Calu3 (cell line): ENCODE data around the gene KIAA1958. TPM values are rescaled to one million over a fixed set of nuclear protein-coding genes. Genes with fewer than 3 reads are reported as not detected.

ENCODE experiments used
- BruUV-seq: library from RNA; stranded (reverse); fragments of 400-500 nt; replicated peaks from 2 replicates; lab custom pipeline; 2021; lab: Mats Ljungman, UMichigan
- CTCF ChIA-PET: fragments of 300-600 bp; sonication (Branson Sonifier 250); formaldehyde crosslinking; loops from one replicate; lab custom pipeline; 2022; ENCODE audit warnings: antibody characterized with exemption; lab: Charles Lee
- DNase-seq: peaks from one replicate; pipeline ENCODE4 v3.0.0; 2022
- H3K27ac Mint-ChIP-seq: one replicate; pipeline ENCODE4 v1.8.0; 2022; ENCODE audit warnings: mixed read lengths; ENCODE audit not compliant: unreplicated experiment
- H3K27me3 Mint-ChIP-seq: one replicate; pipeline ENCODE4 v1.8.0; 2022; ENCODE audit warnings: mixed read lengths; ENCODE audit not compliant: unreplicated experiment
- H3K36me3 Mint-ChIP-seq: one replicate; pipeline ENCODE4 v1.8.0; 2022; ENCODE audit warnings: mild to moderate bottlenecking, moderate library complexity, mixed read lengths; ENCODE audit not compliant: insufficient read depth, unreplicated experiment
- H3K4me1 Mint-ChIP-seq: one replicate; pipeline ENCODE4 v1.8.0; 2022; ENCODE audit warnings: mild to moderate bottlenecking, low read depth, mixed read lengths; ENCODE audit not compliant: unreplicated experiment
- H3K4me3 Mint-ChIP-seq: one replicate; pipeline ENCODE4 v1.8.0; 2022; ENCODE audit warnings: mild to moderate bottlenecking, low read depth, moderate library complexity, mixed read lengths; ENCODE audit not compliant: unreplicated experiment
- H3K9me3 Mint-ChIP-seq: one replicate; pipeline ENCODE4 v1.8.0; 2022; ENCODE audit warnings: low read depth, mixed read lengths; ENCODE audit not compliant: unreplicated experiment
- intact Hi-C: fragments of 100-400 bp; cut with micrococcal nuclease; formaldehyde crosslinking; loops from one replicate; pipeline ENCODE4 v1.10.0; 2022; ENCODE audit not compliant: unreplicated experiment
- total RNA-seq: library from RNA; stranded (reverse); gene quantifications from 2 replicates; pipeline ENCODE4 v1.2.3, GENCODE V29; 2022
- TF ChIP-seq, protein P1 (sequence below): fragments of 200-600 bp; IDR thresholded peaks from one replicate; pipeline ENCODE4 v1.8.0; 2022; ENCODE audit warnings: antibody characterized with exemption; ENCODE audit not compliant: unreplicated experiment

KIAA1958 gene
- total RNA-seq, 1 experiment from 2014 or later = 13.0 TPM

DNA sequence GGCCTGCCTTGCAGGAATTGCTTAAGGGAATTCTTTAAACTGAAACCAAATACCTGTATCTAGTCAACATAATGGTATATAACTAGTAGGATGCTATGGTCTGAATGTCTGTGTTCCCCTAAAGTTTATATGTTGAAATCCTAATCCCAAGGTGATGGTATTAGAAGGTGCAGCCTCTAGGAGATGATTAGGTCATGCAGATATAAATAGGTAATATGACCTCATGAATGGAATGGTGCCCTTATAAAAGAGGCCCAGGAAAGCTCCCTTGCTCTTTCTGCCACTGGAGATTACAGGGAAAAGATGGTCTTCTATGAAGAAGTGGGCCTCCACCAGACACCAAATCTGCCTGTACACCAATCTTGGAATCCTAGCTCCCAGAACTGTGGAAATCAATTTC is 7.4 kb upstream of the KIAA1958 start:
- Mint-ChIP-seq H3K27me3 (no peaks in the 10 kb centered on the region), H3K9me3 (no peaks in the 10 kb centered on the region), H3K27ac (no peak overlapping the region), H3K36me3 (no peaks in the 10 kb centered on the region), H3K4me3 (no peak overlapping the region), H3K4me1 (no peaks in the 10 kb centered on the region)
- CTCF ChIA-PET = interaction anchor here (0.7 kb wide), 1 partner anchor 17 kb away, joined by 3 read pairs; no protein-coding TSS in a partner anchor
- no TSS peak for BruUV-seq
- intact Hi-C loops = no loop called here
- DNase-seq = no peak
- TF ChIP-seq, protein P1, sequence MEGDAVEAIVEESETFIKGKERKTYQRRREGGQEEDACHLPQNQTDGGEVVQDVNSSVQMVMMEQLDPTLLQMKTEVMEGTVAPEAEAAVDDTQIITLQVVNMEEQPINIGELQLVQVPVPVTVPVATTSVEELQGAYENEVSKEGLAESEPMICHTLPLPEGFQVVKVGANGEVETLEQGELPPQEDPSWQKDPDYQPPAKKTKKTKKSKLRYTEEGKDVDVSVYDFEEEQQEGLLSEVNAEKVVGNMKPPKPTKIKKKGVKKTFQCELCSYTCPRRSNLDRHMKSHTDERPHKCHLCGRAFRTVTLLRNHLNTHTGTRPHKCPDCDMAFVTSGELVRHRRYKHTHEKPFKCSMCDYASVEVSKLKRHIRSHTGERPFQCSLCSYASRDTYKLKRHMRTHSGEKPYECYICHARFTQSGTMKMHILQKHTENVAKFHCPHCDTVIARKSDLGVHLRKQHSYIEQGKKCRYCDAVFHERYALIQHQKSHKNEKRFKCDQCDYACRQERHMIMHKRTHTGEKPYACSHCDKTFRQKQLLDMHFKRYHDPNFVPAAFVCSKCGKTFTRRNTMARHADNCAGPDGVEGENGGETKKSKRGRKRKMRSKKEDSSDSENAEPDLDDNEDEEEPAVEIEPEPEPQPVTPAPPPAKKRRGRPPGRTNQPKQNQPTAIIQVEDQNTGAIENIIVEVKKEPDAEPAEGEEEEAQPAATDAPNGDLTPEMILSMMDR = no peak

GRCh38 chr9:112484607-112485006 is 2.0 kb upstream of the KIAA1958 start:
- TF ChIP-seq, protein P1 = no peak
- no peak for DNase-seq
- H3K36me3 Mint-ChIP-seq = peaks cover 22% of the 10 kb centered on the region
- BruUV-seq = no TSS peak
- H3K9me3 Mint-ChIP-seq = no peaks in the 10 kb centered on the region
- H3K27me3 Mint-ChIP-seq = no peaks in the 10 kb centered on the region
- intact Hi-C loops = no loop called here
- H3K27ac Mint-ChIP-seq = no peak overlapping the region
- CTCF ChIA-PET = no interaction called here
- H3K4me3 Mint-ChIP-seq = no peak overlapping the region
- no peaks in the 10 kb centered on the region for H3K4me1 Mint-ChIP-seq

GRCh38 chr9:112485574-112485973 is 1.1 kb upstream of the KIAA1958 start:
- DNase-seq = no peak
- TF ChIP-seq, protein P1 = no peak
- Mint-ChIP-seq H3K27me3 (no peaks in the 10 kb centered on the region), H3K27ac (peak overlapping the region; percentile 62), H3K36me3 (peaks cover 22% of the 10 kb centered on the region), H3K4me3 (peak overlapping the region; percentile 84), H3K9me3 (no peaks in the 10 kb centered on the region), H3K4me1 (no peaks in the 10 kb centered on the region)
- intact Hi-C loops = no loop called here
- CTCF ChIA-PET = no interaction called here
- TSS peak; percentile 71 for BruUV-seq

- no TSS peak for BruUV-seq
- intact Hi-C loops = no loop called here
- H3K27ac Mint-ChIP-seq = no peak overlapping the region
- H3K36me3 Mint-ChIP-seq = peaks cover 22% of the 10 kb centered on the region
- no peaks in the 10 kb centered on the region for H3K9me3 Mint-ChIP-seq
- peak; percentile 59 for DNase-seq
- CTCF ChIA-PET = no interaction called here
- TF ChIP-seq, protein P1 = no peak
- H3K27me3 Mint-ChIP-seq = no peaks in the 10 kb centered on the region
- H3K4me3 Mint-ChIP-seq = peak overlapping the region; percentile 84
- no peaks in the 10 kb centered on the region for H3K4me1 Mint-ChIP-seq
Observed at GRCh38 chr9:112487008-112487798, 576 bp downstream of the KIAA1958 start.
